Epithelial cell of esophagus (primary cell): Measurements from ENCODE around the gene DYDC2.
"Not testable (repeated sequence)": the region's sequence is repeated elsewhere in the genome, so short reads cannot be mapped to it uniquely, and the experiment has no call there.

Source experiments
- DNase-seq: peaks from one replicate; pipeline ENCODE4 v3.0.0; 2010; ENCODE audit warnings: low read depth
- H3K4me3 ChIP-seq: 2 replicates; pipeline ENCODE4 v1.5.1; 2011; ENCODE audit warnings: mild to moderate bottlenecking, low read length, control low read depth
- TF ChIP-seq, protein P1 (sequence below): IDR thresholded peaks from 2 replicates; pipeline ENCODE4 v1.5.1; 2011; ENCODE audit warnings: low read depth, mild to moderate bottlenecking, low read length, control low read depth, inconsistent platforms; ENCODE audit not compliant: insufficient read depth; ENCODE audit errors: missing control alignments

Gene DYDC2

DNA sequence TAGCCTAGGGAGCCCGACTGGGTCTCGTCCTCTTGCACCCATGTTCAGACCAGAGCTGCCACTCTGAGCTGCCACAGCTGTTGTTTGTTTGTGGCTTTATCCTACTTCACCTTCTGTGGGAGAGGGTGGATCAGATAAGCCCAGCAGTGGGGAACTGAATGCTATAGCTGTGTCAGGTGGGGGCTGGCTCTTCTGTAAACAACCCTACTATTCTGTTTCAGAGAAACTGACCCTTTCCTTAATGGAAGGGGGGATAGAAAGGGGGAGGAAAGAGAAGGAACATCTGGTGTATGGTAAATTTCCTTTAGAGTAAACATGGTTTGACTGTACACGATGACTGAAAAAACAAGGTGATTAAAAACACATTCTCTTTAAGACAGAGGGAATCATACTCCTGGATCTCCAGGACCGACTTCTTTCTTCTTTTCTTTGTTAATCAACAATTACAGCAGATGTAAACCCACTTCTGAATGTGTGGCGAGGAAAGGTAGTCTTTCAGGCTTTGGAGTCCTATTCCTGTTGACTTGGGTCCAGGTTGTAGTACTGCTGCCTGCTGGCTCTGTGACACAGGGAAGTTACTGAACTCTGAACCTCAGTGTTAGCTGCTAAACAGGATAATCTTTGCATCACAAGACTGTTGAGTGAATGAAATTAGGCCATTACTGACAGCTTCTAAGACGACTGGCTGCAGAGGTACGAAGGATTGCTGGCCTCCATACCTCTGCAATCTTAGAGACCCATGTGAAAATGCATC lies 57.7 kb downstream of the DYDC2 start:
- DNase-seq: no peak
- H3K4me3 ChIP-seq: peak overlapping the region; percentile 28
- TF ChIP-seq, protein P1, sequence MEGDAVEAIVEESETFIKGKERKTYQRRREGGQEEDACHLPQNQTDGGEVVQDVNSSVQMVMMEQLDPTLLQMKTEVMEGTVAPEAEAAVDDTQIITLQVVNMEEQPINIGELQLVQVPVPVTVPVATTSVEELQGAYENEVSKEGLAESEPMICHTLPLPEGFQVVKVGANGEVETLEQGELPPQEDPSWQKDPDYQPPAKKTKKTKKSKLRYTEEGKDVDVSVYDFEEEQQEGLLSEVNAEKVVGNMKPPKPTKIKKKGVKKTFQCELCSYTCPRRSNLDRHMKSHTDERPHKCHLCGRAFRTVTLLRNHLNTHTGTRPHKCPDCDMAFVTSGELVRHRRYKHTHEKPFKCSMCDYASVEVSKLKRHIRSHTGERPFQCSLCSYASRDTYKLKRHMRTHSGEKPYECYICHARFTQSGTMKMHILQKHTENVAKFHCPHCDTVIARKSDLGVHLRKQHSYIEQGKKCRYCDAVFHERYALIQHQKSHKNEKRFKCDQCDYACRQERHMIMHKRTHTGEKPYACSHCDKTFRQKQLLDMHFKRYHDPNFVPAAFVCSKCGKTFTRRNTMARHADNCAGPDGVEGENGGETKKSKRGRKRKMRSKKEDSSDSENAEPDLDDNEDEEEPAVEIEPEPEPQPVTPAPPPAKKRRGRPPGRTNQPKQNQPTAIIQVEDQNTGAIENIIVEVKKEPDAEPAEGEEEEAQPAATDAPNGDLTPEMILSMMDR: no peak

DNA sequence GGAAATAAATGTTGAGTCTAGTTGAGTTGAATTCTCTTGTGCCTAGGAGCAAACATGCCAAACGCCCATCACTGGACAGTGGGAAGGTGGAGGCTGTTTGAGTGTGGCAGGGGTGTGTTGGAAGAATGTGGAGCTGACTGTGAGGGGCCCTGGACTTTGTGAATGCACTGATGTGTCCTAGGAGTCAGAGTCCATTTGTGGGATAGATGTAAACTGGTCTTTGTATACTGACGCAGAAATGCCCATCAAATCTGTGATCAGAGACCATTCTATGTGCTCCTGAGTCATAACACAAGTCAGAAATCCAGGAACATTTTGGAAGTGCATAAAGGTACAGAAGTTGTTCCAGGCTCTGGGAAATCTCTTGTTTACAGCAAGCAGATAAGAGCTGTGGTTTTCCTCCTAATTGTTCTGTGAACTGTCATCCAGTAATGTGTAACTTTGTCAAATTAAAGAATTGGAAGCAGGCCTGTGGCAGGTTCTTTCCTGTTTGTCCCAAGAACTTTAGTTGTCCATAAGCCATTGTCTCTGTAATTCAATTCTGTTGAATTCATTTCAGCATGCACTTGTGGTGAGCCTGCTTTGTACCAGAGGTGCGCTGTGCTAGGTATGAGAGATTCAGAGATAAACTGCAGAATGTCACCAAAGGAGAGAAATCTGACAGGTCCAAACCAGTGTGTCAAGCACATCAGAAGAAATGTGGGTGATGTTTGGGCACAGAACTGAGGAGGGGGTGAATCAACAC lies 59.3 kb downstream of the DYDC2 start:
- TF ChIP-seq, protein P1: no peak
- no peak for DNase-seq
- H3K4me3 ChIP-seq: no peak overlapping the region

DNA sequence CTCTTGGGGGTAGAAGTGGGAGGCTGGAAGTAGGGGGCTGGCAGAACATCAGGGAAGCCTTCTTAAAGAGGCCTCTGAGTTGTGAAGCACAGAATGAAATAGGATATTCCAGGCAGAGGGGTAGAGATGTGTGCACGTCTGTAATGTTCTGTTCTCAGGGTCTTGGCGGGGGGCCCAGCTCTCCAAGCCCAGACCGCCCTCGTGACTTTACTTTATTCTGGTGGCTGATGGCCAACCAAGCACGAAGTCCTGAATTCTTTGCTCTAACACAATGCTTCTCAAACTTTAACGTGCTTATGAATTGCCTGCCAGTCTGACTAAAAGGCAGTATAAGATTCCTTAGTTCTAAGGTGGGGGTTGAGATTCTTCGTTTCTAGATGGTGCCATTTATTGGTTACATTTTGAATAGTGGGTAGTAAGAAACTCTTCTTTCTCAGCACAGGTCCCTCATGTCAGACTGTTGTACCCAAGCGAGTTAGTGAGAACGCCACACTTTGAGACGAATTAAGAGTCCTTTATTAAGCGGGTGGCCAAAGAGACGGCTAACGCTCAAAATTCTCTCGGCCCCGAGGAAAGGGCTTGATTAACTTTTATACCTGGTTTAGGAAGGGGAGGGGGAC lies 60.0 kb downstream of the DYDC2 start:
- H3K4me3 ChIP-seq: no peak overlapping the region
- TF ChIP-seq, protein P1: no peak
- no peak for DNase-seq

DNA sequence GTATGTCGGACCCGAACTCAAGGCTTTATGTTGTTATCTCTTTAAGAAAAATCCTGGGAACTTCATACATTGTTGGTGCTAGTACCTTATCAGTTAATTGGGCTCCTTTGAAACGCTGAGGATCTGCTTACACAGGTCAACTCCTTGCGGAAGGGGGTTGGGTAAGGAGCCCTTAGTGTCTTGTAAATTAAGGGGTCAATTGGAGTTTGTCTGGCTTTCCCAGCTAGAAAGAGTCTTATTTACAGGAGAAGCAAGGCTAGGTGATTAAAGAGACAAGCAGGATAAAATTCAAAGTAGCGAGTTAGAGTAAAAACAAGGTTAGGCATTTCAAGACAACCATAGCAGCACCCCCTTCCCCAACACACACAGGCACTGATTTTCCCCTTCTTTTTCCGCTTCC lies 60.7 kb downstream of the DYDC2 start:
- not testable (repeated sequence) for DNase-seq, H3K4me3 ChIP-seq
